ENCODE measurements around the gene RETREG1.
"Not testable (repeated sequence)": the region's sequence is repeated elsewhere in the genome, so short reads cannot be mapped to it uniquely, and the experiment has no call there.

RETREG1 gene, protein sequence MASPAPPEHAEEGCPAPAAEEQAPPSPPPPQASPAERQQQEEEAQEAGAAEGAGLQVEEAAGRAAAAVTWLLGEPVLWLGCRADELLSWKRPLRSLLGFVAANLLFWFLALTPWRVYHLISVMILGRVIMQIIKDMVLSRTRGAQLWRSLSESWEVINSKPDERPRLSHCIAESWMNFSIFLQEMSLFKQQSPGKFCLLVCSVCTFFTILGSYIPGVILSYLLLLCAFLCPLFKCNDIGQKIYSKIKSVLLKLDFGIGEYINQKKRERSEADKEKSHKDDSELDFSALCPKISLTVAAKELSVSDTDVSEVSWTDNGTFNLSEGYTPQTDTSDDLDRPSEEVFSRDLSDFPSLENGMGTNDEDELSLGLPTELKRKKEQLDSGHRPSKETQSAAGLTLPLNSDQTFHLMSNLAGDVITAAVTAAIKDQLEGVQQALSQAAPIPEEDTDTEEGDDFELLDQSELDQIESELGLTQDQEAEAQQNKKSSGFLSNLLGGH

DNA sequence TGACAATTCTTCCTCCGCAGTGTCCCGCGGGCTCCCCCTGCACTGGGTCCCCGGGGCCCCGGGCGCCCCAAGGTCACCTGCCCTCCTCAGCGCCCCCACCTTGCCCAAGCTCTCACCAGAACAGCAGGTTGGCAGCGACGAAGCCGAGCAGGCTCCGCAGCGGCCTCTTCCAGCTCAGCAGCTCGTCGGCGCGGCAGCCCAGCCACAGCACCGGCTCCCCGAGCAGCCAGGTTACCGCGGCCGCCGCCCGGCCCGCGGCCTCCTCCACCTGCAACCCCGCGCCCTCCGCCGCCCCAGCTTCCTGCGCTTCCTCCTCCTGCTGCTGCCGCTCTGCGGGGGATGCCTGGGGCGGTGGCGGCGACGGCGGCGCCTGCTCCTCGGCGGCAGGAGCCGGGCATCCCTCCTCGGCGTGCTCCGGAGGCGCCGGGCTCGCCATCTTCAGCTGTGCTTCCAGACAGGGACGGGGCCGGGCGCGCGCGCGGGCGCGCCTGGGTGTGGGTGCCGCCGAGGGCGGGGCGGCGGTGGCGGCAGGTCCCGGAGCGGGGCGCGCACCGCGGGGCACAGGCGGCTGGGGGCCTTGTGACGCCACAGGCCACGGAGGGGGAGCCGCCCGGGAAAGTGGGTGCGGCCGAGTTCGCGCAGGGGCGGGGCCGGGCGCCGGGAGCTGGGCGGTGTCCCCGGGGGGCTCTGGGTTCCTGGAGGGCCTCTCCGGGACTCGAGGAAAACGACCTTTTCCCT lies at the start of gene RETREG1:
Gene RETREG1, minus strand, starts transcription at position 462 of the 738 bp plus-strand sequence. Its CDS starts 26 bp downstream, at position 436.
- peak; percentile 73 for DNase-seq

DNA sequence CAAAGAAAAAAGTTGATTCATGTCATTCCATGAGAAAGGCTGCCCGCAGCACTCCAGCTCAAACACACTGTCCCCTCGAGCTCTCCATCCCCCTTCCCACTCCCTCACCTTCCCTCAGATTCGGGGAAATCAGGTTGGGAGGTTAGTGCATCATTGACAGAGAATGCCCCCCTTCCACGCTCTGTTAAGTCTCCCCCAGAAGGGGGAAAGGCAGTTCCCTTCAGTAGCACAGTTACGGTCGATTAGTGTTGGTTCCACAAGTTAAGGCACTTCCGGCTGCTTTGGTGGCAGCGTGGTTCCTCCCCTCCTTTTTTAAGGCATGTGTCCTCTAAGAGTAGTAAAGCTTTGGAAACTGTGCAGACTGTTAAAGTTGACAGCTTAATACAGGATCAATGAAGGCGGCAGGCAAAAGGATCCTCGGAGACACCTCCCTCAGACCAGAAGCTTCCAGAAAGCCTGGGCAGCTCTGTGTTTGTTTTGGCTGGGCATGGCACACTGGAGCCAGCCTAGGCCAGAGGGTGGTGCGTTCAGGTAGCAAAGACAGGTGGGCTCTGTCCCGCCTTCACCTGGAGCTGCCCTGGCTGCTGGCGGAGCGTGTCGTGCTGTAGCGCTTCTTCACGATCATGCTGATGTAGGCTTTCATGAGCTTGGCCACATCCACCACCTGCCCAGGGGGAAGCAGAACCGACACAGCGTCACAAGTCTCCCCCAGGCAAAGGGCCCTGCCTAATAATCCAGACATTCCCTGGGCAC lies 49.5 kb upstream of the RETREG1 start:
- peak; percentile 35 for DNase-seq

DNA sequence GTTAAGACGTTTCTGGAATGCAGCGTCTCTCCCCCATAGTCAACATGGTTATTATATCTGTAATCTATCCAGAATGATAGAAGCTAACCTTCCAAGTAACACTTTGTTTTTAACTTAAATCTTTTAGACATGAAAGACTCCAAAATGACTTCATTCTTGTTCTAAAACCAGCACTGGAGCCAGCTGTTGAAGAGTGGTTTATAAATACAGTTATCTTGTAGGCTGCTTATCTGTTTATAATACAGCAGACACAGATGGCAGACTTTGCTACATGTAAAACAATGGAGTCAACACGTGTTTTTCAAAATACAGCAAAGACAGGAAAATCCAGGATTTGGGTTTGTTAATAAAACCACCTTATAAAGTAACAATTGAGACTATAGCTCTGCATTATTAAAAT lies 48.8 kb upstream of the RETREG1 start:
- peak; percentile 17 for DNase-seq

DNA sequence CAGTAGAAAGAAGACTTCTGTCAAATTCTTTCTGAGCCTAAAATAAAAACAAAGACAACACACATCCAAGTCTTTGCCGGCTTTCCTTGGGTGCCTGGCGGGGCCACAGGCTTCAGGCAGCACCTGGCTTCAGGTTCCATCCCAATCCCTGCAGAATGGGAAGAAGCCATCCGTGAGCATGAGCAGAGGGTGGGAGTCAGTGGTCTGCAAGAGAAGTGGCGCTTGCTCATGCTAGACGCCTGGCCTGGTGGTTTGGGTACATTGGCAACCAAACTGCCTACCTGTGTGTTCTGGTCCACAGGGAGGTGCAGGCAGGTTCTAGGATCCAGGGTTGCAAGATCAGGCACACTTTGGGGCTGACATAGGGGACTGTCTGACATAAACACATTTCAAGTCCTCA lies 47.6 kb upstream of the RETREG1 start:
- DNase-seq, result no peak

DNA sequence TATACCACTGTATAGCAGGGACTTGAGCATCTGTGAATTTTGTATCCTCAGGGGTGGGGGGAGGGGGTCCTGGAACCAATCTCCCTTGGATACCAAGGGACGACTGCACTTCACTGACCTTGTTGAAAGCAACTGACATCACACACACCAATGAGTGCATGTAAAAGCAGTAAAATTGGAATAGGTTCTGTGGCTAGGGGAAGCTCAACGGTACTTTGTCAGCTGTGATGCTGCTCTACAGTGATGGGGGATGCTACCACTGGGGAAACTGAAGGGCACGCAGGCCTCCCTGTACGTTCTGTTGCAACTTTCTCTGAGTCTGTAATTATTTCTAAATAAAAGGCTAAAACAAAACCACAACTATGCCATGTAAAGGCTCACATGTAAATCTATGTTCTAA lies 47.0 kb upstream of the RETREG1 start:
- no peak for DNase-seq

DNA sequence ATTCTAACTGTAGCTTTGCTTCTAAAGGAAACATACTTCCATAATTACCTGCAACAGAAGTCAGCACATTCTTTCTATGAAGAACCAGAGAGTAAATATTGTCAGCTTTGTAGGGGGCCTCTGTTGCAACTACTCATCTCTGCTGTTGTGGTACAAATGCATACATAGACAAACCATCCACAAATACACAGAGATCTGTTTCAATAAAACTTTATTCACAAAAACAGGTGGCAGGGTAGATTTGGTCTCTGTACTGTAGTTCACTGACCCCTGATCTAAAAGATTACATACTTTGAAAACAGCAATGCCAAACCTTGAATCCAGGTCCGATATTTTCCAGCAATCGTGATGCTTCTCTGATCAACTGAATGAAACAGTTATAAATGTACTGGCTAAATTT lies 44.9 kb upstream of the RETREG1 start:
- DNase-seq, result no peak

DNA sequence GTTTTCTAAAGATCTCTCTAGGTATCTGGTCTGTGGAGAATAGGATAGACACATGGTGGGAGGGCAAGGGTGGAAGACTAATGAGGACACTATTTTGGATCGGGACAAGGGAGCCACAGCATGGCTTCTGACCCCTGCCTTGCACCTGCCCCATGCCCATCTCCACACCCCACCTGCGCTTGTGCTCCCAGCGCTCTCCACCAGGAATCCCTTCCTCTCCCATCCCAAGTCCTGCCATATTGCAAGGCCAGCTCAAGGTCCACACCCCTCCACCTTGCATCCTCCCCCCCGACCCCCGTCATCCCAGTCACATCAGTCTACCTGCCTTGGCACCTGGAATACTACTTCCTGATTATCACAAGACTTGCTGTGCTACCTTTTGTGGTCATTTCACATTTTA lies 44.2 kb upstream of the RETREG1 start:
- no peak for DNase-seq

DNA sequence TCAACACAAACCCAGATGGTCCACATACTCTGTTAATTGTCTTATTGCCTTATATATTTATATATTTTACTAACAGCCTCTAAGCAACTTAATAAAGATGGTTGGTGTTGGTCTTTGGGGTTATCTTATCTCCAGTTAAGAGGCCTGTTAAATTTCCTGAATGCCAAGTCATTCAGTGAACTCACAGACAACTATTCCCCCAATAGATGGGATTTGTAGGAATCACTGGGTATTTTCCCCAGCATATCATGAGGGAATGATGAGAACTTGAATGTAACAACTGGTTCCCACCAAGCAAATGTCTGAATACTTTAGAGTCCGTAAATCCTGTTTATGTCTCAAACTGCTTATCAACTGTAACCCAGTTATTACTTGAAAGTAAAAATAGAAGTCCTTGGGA lies 42.7 kb upstream of the RETREG1 start:
- DNase-seq, result no peak

DNA sequence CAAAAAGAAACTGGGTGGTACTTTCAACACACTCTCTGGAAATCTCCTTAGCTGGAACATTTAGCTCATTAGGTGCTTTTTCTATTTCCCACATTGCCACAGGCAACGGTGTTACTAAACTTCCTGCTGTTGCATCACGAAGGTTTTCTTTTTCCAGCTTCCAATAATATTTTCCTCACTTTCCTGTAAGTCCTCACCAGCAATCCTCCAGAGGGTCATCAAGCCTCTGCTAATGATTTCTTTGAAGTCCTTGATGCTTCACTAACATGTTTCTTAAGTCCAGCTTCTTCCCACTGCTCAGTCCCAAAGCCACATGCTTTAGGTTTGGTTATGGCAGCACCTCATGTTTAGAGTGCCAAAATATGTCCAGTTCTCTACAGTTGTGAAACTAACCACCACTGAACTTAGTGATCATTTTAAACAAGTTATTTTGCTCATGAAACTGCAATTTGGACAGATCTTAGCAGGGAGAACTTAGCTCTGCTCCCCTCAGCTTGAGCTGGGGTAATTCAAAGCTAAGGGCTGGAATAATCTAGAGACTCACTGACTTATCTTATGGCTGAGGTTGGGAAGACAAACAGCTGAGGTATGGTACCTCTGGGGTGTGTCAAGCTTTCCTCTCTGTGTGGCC lies 39.9 kb upstream of the RETREG1 start:
- DNase-seq, result no peak

DNA sequence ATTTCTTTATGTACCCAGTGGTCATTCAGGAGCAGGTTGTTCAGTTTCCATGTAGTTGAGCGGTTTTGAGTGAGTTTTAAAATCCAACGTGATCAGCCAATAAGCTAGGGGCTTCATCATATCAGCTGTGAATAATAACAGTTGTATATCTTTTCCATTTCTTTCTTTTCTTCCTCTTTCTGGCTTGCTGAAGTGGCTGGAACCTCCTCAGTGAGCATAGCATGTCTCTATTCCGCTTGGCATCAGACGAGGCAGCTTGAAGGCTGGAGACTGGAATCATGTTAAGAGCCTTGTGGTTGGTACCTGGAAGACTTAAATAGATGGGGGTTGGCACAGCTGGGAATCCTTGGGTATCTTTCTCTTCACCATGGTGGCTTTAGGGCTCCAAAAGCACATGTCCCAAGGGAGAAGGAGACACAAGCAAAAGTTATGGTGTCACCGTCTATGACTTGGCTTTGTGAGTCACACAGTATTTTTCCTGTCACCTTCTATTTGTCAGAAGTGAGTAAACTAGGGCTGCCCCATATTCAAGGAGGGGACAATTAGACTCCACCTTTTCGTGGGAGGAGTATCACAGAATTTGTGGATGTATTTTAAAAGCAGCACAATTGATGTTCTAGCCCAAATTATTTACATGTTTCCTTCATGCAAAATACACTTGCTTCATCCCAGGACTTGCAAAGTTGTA lies 38.0 kb upstream of the RETREG1 start:
- DNase-seq, result no peak

DNA sequence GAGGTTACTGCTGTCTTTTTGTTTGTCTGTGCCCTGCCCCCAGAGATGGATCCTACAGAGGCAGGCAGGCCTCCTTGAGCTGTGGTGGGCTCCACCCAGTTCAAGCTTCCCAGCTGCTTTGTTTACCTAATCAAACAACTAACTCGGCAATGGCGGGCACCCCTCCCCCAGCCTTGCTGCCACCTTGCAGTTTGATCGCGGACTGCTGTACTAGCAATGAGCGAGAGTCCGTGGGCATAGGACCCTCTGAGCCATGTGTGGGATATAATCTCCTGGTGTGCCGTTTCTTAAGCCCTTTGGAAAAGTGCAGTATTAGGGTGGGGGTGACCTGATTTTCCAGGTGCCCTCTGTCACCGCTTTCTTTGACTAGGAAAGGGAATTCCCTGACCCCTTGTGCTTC lies 31.9 kb upstream of the RETREG1 start:
- DNase-seq, result not testable (repeated sequence)

DNA sequence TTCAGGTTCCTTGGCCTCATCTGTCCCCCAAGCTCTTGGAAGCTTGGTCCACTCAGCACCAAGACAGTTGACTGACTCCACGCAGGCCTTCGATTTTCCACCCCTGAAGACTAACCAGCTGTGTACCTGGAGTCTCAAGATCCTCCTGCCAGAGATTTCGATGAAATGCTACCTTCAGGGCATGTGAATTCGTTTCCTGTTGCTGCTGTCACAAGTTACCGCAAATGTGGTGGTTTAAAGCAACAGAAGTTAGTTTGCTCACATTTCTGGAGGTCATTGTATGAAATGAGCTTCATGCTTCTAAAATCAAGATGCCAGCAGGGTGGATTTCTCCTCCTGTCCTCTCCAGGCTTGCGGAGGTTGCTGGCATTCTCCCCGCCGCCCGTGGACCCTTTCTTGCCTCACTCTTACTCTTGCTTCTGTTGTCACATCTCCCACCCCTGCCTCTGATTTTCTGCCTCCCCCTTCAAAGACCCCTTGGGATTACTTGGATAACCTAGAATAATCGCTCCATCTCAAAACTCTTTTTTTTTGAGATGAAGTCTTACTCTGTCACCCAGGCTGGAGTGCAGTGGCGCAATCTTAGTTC lies 27.6 kb upstream of the RETREG1 start:
- DNase-seq, result no peak

DNA sequence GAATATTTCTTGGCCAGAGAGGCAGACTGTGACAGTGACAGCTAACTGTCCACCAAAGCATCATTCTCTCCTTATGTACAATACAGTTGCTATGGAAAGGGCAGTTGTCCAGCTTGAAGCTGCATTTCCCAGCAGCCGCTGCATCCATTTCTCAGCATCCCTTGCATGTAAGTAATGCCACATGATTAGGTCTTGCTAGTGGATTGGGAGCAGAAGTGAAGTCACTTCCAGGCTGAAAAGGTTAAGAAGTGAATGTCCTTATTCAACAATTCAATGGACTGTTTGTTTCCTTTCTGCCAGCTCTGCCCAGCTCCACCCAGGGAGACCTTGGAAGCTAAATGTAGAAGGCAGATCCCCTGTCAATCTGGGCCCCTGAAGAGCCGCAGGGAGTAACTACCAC lies 26.1 kb upstream of the RETREG1 start:
- no peak for DNase-seq

DNA sequence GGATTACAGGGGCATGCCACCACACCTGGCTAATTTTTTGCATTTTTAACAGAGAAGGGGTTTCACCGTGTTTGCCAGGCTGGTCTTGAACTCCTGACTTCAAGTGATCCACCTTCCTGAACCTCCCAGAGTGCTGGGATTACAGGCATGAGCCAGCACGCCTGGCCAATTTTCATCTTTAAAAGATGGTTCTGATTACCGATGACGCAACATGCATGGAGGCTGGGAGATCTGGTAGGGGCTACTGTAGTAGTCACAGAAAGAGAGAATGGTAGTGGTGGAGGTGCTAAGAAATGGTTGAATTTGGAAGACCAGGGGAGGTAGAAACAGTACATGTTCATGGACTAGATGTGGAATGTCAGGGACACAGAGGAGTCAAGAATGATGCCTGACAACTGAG lies 22.4 kb upstream of the RETREG1 start:
- DNase-seq, result no peak

DNA sequence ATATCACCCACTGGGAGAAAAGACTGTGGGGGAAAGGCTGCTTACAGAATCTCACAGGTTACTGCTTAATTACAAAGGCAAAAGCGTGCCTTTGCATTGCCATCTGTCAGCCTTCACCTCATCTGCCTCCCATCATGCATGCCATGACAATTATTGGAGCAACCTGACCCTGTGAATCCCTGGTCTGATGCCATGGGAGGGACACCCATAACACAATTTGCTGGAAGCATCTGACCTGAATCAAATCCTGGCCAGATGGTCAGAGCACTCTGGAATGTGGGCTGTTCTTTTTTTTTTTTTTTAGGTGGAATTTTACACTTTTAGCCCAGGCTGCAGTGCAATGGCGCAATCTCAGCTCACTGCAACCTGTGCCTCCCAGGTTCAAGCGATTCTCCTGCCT lies 11.6 kb upstream of the RETREG1 start:
- DNase-seq, result no peak

DNA sequence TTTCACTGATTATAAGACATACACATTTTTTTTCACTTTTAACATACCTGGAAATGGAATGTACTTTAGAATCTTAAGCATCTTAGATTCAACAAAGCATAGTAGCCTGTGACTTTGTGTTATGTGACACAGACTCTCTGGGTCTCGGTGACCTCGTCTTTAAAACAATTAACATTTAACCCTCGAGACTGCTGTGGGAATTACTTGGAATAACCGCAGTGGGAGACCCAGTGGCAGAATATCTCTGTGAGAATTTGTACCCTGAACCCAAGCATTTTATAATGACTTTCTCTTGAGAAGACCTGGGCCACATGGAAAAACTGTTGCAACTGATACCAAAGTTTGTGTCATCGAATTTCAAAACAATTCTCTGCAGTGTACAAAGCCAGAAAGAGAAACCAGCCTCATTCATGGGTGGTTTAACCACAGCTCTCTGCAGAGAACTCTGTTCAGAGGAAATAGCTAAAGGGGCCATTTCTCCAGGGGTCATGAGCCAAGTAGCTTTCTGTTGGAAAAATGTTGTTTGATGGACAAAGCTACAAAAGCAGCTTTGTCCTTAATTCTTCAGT lies 10.0 kb upstream of the RETREG1 start:
- no peak for DNase-seq

DNA sequence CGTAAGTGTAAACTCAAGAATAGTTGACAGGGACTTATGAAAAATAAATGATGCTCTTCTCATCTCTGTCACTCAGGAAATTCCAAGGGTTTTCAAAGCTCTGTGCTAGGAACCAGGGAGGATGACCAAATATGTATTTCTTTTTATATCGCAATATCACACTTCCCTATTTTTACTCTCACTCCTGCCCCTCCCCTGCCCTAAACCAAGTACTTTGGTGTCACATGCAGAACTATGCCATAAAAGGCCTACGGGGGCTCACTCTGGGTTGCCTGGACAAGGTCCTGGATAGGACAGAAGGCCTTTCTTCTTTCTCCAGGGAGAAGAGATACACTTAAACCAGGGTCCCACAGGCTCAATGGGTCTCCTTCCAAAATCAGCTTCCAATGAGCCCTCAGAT lies 8.3 kb upstream of the RETREG1 start:
- no peak for DNase-seq

DNA sequence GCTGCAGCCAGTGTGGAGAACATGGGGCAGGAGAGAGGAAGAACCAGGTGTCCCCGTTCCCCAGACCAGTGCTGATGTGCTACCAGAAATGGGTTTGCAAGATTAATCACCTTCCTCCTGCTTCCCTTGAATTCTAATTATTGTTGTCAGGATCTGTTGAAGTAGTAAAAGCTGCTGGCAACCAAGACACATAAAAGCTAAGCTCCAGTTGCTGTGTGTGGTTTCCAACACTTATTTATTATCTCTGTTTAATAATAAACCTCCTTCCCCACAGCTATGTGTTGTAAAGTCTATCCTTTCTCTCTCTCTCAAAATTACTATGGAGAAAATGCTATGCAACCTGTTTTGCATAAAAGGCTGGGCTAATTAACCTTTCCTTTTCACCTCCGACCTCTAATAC lies 2.3 kb upstream of the RETREG1 start:
- no peak for DNase-seq

DNA sequence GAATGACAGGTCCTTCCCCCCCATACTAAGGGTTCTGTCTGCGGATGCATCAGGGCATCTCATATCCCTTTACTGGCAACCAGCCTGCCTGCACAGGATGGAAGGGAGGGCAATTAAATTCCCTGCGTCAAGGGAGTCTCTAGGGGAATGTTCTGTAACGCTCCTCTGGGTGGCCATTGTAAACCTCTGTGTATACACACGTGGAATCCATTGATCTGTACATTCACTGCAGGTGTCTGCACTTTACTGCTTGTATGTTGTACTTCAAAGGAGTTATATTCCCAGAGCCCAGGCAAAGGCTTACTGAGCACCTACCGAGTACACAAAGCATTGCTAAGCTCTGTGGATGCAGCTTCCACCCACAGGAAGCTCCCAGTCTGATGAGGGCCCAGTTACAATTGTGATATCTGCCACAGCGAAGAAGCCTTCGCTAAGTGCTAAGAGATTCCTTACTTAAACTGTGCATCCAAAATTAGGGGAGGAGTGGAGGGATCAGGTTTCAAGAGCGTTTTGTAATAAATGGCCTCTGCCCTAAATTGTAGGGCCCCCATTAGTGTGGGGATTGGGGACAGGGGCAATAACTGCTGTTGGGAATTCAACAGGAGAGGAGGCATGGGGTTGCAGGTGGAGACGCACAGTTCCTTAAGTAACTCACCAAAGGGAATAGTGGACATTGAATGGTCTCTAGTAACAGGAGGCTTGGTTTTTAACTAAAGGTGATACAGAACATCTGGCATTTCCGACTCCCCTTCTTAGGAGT lies 1.5 kb upstream of the RETREG1 start:
- DNase-seq, result no peak

DNA sequence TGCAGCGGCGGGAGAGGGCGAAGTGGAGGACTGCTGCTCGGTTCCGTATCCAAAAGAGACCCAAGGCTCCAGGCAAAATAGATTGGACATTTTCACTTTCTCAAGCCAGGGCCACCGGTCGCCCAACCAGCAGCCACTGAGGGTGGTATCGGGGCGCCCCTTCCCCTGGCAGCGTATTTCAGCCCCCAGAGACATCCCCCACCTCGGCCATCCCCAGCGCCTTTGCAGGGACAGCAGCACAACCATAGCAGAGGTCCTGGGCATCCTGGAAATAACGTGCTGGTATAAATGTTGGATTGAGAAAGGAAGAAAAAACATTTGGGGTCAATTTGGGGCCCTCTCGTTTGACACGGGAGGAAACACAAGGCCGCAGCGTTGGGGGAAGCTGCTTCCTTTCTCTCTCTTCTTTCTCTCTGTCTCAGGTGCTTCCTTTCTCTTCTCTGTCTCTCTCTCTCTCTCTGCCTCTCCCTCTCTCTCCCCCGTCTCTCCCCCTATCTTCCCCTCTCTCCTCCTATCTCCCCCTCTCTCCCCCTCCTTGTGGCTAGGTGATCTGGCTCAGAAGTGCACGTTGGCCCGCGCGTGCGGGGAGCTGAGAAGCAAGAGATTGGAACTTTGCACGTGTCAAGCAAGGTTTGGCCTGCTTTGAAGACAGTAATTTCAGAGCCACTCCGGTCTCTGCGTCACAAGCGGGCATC lies 624 bp upstream of the RETREG1 start:
- DNase-seq, result no peak

Data from kidney glomerular epithelial cell (primary cell).